GM21723 (cell line): Measurements from ENCODE around the gene ZDHHC5.
A peak's percentile ranks its signal among the peaks of the same experiment; 100 is the strongest.
"Not testable (repeated sequence)": the region's sequence is repeated elsewhere in the genome, so short reads cannot be mapped to it uniquely, and the experiment has no call there.

Source experiments
- ATAC-seq: cut with Tn5 transposase; IDR thresholded peaks from one replicate; pipeline ENCODE4 v1.9.1; 2021; ENCODE audit warnings: mild to moderate bottlenecking, moderate library complexity; ENCODE audit not compliant: unreplicated experiment

The ZDHHC5 gene

GRCh38 chr11:57662893-57663292, 5.0 kb upstream of the ZDHHC5 start:
- ATAC-seq = no peak

GRCh38 chr11:57663975-57664374, 3.9 kb upstream of the ZDHHC5 start:
- no peak for ATAC-seq

- ATAC-seq = peak; percentile 69
Observed at GRCh38 chr11:57667117-57667735, 688 bp upstream of the ZDHHC5 start.

- ATAC-seq = peak; percentile 13
Observed at GRCh38 chr11:57668434-57668782, 494 bp downstream of the ZDHHC5 start.

- no peak for ATAC-seq
Observed at GRCh38 chr11:57674251-57674650, 6.3 kb downstream of the ZDHHC5 start.

- ATAC-seq = no peak
Observed at GRCh38 chr11:57675176-57675941, 7.4 kb downstream of the ZDHHC5 start.

- no peak for ATAC-seq
Observed at GRCh38 chr11:57679396-57679795, 11.5 kb downstream of the ZDHHC5 start.

GRCh38 chr11:57680552-57680874, 12.6 kb downstream of the ZDHHC5 start:
- ATAC-seq = no peak

- no peak for ATAC-seq
Observed at GRCh38 chr11:57681168-57681567, 13.3 kb downstream of the ZDHHC5 start.

GRCh38 chr11:57690474-57690873, 22.6 kb downstream of the ZDHHC5 start:
- not testable (repeated sequence) for ATAC-seq

- no peak for ATAC-seq
Observed at GRCh38 chr11:57698843-57699365, 31.0 kb downstream of the ZDHHC5 start.

GRCh38 chr11:57699813-57700212, 31.9 kb downstream of the ZDHHC5 start:
- no peak for ATAC-seq

GRCh38 chr11:57700425-57700824, 32.5 kb downstream of the ZDHHC5 start:
- ATAC-seq = no peak

- no peak for ATAC-seq
Observed at GRCh38 chr11:57703341-57703740, 35.4 kb downstream of the ZDHHC5 start.

GRCh38 chr11:57704932-57705331, 37.0 kb downstream of the ZDHHC5 start:
- no peak for ATAC-seq

GRCh38 chr11:57705432-57705831, 37.5 kb downstream of the ZDHHC5 start:
- ATAC-seq = not testable (repeated sequence)

GRCh38 chr11:57709802-57710367, 42.0 kb downstream of the ZDHHC5 start:
- no peak for ATAC-seq

GRCh38 chr11:57711414-57712255, 43.7 kb downstream of the ZDHHC5 start, which contains the start of gene MED19:
TSS of gene MED19 (minus strand) at chr11:57712215. CDS start at chr11:57712179, 36 bp downstream.
- ATAC-seq = peak; percentile 51

- peak; percentile 94 for ATAC-seq
Observed at GRCh38 chr11:57712256-57713150, 44.6 kb downstream of the ZDHHC5 start, which contains the start of gene TMX2. TSS of gene TMX2 (plus strand) at chr11:57712593. CDS start at chr11:57712619, 26 bp downstream.

- no peak for ATAC-seq
Observed at GRCh38 chr11:57713835-57714234, 45.9 kb downstream of the ZDHHC5 start.
